Activated naive CD4-positive, alpha-beta T cell treated with anti-CD3 and anti-CD28 coated beads, Interleukin-2, amount 50 U/mL, for 16 hours (primary cell): ENCODE results near the gene KCTD2.
"Not testable (repeated sequence)": the region's sequence is repeated elsewhere in the genome, so short reads cannot be mapped to it uniquely, and the experiment has no call there.

Source experiments
- DNase-seq: peaks from one replicate; pipeline ENCODE4 v3.0.0-alpha.2; 2020

Gene KCTD2

GRCh38 chr17:75059369-75060345 lies 12.6 kb downstream of the KCTD2 start:
- no peak for DNase-seq

- DNase-seq = no peak
These were observed 13.5 kb downstream of the KCTD2 start for GRCh38 chr17:75060434-75061054.

GRCh38 chr17:75061055-75061438 lies 14.0 kb downstream of the KCTD2 start:
- no peak for DNase-seq

- no peak for DNase-seq
These were observed 14.6 kb downstream of the KCTD2 start for GRCh38 chr17:75061618-75062017.

- DNase-seq = no peak
These were observed 16.2 kb downstream of the KCTD2 start for GRCh38 chr17:75063201-75063600.

GRCh38 chr17:75063626-75064025 lies 16.6 kb downstream of the KCTD2 start:
- no peak for DNase-seq

GRCh38 chr17:75064040-75064439 lies 17.0 kb downstream of the KCTD2 start:
- DNase-seq = no peak

- no peak for DNase-seq
These were observed 17.4 kb downstream of the KCTD2 start for GRCh38 chr17:75064460-75064859.

GRCh38 chr17:75064867-75065561 lies 18.0 kb downstream of the KCTD2 start:
- DNase-seq = no peak

- DNase-seq = no peak
These were observed 18.6 kb downstream of the KCTD2 start for GRCh38 chr17:75065562-75066151.

- DNase-seq = no peak
These were observed 20.8 kb downstream of the KCTD2 start for GRCh38 chr17:75067856-75068255.

GRCh38 chr17:75068750-75069149 lies 21.7 kb downstream of the KCTD2 start:
- DNase-seq = no peak

- DNase-seq = no peak
These were observed 22.8 kb downstream of the KCTD2 start for GRCh38 chr17:75069783-75070182.

GRCh38 chr17:75071478-75072271 lies 24.6 kb downstream of the KCTD2 start:
- not testable (repeated sequence) for DNase-seq

- DNase-seq = not testable (repeated sequence)
These were observed 25.9 kb downstream of the KCTD2 start for GRCh38 chr17:75072909-75073308.

GRCh38 chr17:75073618-75074047 lies 26.6 kb downstream of the KCTD2 start:
- DNase-seq = no peak

GRCh38 chr17:75074532-75074931 lies 27.5 kb downstream of the KCTD2 start:
- no peak for DNase-seq

- DNase-seq = no peak
These were observed 28.7 kb downstream of the KCTD2 start for GRCh38 chr17:75075597-75076336.

GRCh38 chr17:75077072-75077495 lies 30.1 kb downstream of the KCTD2 start:
- no peak for DNase-seq

GRCh38 chr17:75077496-75078283 lies 30.7 kb downstream of the KCTD2 start:
- peak; percentile 56 for DNase-seq
